BE2C (cell line): ENCODE results near the gene NRP1.

ENCODE experiments used
- DNase-seq: peaks from one replicate; pipeline ENCODE4 v3.0.0-alpha.2; 2020
- H3K27me3 ChIP-seq: fragments of 250-450 bp; sonication (Bioruptor Pico); 2 replicates; pipeline ENCODE4 v1.5.1; 2020; ENCODE audit warnings: mild to moderate bottlenecking
- H3K36me3 ChIP-seq: fragments of 250-450 bp; sonication (Bioruptor Pico); 2 replicates; pipeline ENCODE4 v1.5.1; 2020; ENCODE audit warnings: mild to moderate bottlenecking
- H3K4me1 ChIP-seq: fragments of 250-450 bp; sonication (Bioruptor Pico); 2 replicates; pipeline ENCODE4 v1.5.1; 2020
- H3K4me3 ChIP-seq: 2 replicates; pipeline ENCODE4 v1.5.1; 2011; ENCODE audit warnings: low read depth, low read length
- H3K9me3 ChIP-seq: fragments of 250-450 bp; sonication (Bioruptor Pico); 2 replicates; pipeline ENCODE4 v1.5.1; 2020
- CTCF ChIP-seq: IDR thresholded peaks from 2 replicates; pipeline ENCODE4 v1.5.1; 2012; ENCODE audit warnings: mild to moderate bottlenecking, low read depth, low read length

Gene NRP1

DNA sequence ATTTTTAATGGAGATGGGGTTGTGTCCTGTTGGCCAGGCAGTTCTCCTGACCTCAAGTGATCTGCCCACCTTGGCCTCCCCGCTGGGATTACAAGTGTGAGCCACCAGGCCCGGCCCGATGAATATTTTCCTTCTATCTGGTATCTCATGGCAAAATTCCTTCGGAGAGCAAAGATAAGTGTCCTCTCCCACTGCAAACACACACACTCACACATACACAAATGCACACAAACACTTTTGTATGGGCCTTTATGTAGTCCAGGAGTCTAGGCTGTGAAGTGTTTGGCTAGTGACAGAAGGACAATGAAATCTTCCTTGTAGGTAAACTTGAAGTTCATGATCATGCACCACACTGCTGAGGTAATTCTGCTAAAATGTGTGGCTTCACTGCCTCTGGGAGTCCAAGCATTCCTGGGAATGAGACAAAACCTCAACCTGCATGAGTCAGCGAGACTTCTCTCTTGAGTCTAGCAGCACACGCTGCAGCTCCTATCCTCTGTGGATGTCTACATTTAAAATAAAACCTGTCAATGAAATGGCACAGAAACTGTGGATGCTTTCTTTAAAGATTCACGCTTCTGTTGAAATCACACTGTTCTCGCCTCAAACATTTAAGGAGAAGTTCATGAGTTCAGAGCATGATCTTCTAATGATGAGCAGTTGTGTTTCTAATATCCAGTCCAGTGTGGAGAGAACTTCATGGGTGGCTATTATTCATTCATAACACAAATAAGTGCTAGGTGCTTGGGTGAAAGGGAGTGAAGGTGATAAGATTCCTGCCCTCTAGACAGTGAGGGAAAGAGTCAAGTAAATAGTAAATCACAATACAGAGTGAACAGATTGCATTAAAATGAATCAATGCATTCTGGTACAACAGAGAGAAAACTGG lies 96.5 kb downstream of the NRP1 start:
- TF ChIP-seq CTCF, result no peak
- H3K9me3 ChIP-seq, result no peaks in the 10 kb centered on the region
- H3K27me3 ChIP-seq, result no peaks in the 10 kb centered on the region
- H3K36me3 ChIP-seq, result peaks cover 27% of the 10 kb centered on the region
- H3K4me1 ChIP-seq, result peaks cover 14% of the 10 kb centered on the region
- DNase-seq, result no peak
- no peak overlapping the region for H3K4me3 ChIP-seq

DNA sequence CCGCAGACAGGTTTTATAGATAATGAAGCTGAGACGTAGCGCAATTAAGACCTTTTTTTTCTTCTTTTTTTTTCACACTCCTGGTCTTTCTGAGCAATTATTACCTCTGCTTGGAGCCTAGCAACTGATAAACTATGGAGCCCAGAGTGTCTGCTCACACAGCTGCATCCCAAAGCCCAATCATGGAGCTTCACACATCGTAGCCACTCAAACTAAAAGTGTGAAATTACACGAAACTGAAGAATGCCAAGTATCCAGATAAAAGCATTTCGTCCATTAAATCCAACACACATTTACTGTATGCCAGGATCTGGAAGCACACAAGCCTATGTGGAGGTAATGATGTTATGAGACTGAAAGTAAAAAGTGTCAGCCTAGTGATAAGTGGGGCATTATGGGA lies 97.6 kb downstream of the NRP1 start:
- Histone ChIP-seq H3K9me3 (no peaks in the 10 kb centered on the region), H3K36me3 (peaks cover 28% of the 10 kb centered on the region), H3K27me3 (no peaks in the 10 kb centered on the region), H3K4me3 (no peak overlapping the region), H3K4me1 (peaks cover 14% of the 10 kb centered on the region)
- no peak for DNase-seq
- TF ChIP-seq CTCF, result no peak

GRCh38 chr10:33235951-33236350 lies 98.5 kb downstream of the NRP1 start:
- Histone ChIP-seq H3K9me3 (no peaks in the 10 kb centered on the region), H3K4me1 (peaks cover 14% of the 10 kb centered on the region), H3K36me3 (peaks cover 23% of the 10 kb centered on the region), H3K27me3 (no peaks in the 10 kb centered on the region), H3K4me3 (no peak overlapping the region)
- DNase-seq, result no peak
- no peak for TF ChIP-seq CTCF

DNA sequence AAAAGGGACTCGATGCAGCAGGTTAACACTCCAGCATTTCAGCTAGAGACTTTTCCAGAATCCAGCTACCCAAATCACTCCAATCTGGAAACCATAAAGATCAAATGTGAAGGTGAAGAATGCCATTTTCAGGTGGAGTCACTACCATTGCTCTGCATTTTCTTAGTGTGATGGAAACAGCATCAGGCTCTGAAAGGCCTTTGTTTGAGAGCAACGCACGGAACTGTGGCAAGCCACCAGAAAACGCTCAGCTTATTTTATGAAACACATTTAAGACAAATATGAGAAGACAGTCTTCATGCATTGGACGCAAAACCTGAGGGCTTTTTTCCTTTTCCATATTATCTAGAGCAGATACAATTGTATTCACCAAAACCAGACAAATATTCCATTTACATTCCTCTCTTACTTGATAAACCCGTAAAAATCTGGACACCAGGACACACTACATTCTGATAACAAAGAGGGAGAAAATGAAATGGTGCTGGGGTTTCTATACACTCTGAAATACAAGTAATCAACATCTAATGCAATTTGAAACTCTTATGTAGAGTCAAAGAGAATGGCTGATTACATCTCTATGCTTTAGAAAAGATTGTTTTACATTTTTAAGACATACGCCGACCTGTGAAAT lies 99.1 kb downstream of the NRP1 start:
- Histone ChIP-seq H3K4me3 (no peak overlapping the region), H3K27me3 (no peaks in the 10 kb centered on the region), H3K9me3 (no peaks in the 10 kb centered on the region), H3K4me1 (peaks cover 14% of the 10 kb centered on the region), H3K36me3 (peaks cover 19% of the 10 kb centered on the region)
- DNase-seq, result no peak
- TF ChIP-seq CTCF, result no peak

GRCh38 chr10:33234831-33235237 lies 99.6 kb downstream of the NRP1 start:
- Histone ChIP-seq H3K36me3 (peaks cover 16% of the 10 kb centered on the region), H3K4me3 (no peak overlapping the region), H3K9me3 (no peaks in the 10 kb centered on the region), H3K27me3 (no peaks in the 10 kb centered on the region), H3K4me1 (peaks cover 14% of the 10 kb centered on the region)
- no peak for TF ChIP-seq CTCF
- peak; percentile 13 for DNase-seq

DNA sequence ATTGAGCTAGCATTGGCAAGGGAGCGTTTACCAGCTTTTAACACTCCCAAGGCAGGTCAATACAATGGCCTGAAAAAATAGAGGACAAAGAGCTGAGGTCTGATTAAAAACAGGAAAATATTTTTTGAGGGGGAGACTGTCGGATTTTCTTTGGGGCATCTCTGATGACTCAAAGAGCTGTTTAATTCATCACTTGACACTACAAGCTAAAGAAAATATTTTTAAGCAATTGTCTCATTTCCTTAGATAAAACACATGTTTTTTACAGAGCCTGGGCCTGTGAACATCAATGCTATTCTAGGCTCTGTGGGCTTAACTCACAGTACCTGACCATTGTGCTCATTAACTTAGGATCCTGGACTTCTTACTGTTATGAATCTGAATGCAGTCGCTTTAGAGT lies 100.8 kb downstream of the NRP1 start:
- H3K27me3 ChIP-seq, result no peaks in the 10 kb centered on the region
- TF ChIP-seq CTCF, result no peak
- H3K9me3 ChIP-seq, result no peaks in the 10 kb centered on the region
- peaks cover 14% of the 10 kb centered on the region for H3K4me1 ChIP-seq
- DNase-seq, result no peak
- no peak overlapping the region for H3K4me3 ChIP-seq
- peaks cover 11% of the 10 kb centered on the region for H3K36me3 ChIP-seq
